Type B pancreatic cell (in vitro differentiated cells): ENCODE data around the gene ARHGAP44. TPM values are rescaled to one million over a fixed set of nuclear protein-coding genes. Genes with fewer than 3 reads are reported as not detected.

ENCODE experiments used
- DNase-seq: peaks from one replicate; pipeline ENCODE4 v3.0.0; 2021; ENCODE audit warnings: mixed read lengths; ENCODE audit not compliant: unreplicated experiment; ENCODE audit errors: extremely low spot score
- H3K27ac Mint-ChIP-seq: 2 replicates; pipeline ENCODE4 v1.8.0; 2021; ENCODE audit warnings: mild to moderate bottlenecking, mixed read lengths
- H3K27me3 Mint-ChIP-seq: 2 replicates; pipeline ENCODE4 v1.8.0; 2021; ENCODE audit warnings: mixed read lengths
- H3K36me3 Mint-ChIP-seq: 2 replicates; pipeline ENCODE4 v1.8.0; 2021; ENCODE audit warnings: mixed read lengths
- H3K4me1 Mint-ChIP-seq: one replicate; pipeline ENCODE4 v1.8.0; 2021; ENCODE audit warnings: mixed read lengths; ENCODE audit not compliant: unreplicated experiment
- H3K4me3 Mint-ChIP-seq: 2 replicates; pipeline ENCODE4 v1.8.0; 2021; ENCODE audit warnings: mild to moderate bottlenecking, mixed read lengths
- H3K9me3 Mint-ChIP-seq: 2 replicates; pipeline ENCODE4 v1.8.0; 2021; ENCODE audit warnings: mixed read lengths
- microRNA-seq: library from miRNA; unstranded; fragments of <30 nt; microRNA quantifications from one replicate; pipeline ENCODE4, GENCODE V29; 2020
- total RNA-seq: library from RNA; stranded (reverse); gene quantifications from 2 replicates; pipeline ENCODE4 v1.2.1, GENCODE V29; 2021; ENCODE audit warnings: low replicate concordance
- TF ChIP-seq, protein P1 (sequence below): fragments of 200-600 bp; sonication (generic); conservative IDR thresholded peaks from 2 replicates; pipeline ENCODE4 v1.5.0; 2021; ENCODE audit warnings: antibody characterized with exemption, mild to moderate bottlenecking

Gene ARHGAP44
- total RNA-seq, 1 donor from 2014 or later = 10.9 TPM

DNA sequence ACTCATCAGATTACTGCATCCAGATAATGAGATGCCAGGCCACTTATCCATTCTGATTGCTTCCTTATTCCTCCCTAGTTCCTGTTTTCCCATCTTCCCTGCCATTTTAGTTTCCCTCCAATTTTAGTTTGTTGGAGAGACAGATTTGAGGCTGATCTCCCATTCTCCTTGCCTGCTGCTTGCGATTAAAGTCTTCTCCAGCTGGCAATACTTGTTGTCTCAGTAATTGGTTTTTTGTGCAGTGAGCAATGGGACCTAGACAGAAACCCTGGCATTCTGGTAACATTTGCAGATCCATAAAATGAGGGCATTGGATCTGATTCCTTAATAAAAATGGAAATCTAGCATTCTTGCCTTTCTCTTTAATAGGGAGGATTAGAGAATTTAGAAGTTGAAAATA is 246.1 kb downstream of the ARHGAP44 start:
- H3K4me1 Mint-ChIP-seq = peaks cover 3% of the 10 kb centered on the region
- no peak overlapping the region for H3K27ac Mint-ChIP-seq
- H3K27me3 Mint-ChIP-seq = peaks cover 5% of the 10 kb centered on the region
- no peaks in the 10 kb centered on the region for H3K36me3 Mint-ChIP-seq
- TF ChIP-seq, protein P1, sequence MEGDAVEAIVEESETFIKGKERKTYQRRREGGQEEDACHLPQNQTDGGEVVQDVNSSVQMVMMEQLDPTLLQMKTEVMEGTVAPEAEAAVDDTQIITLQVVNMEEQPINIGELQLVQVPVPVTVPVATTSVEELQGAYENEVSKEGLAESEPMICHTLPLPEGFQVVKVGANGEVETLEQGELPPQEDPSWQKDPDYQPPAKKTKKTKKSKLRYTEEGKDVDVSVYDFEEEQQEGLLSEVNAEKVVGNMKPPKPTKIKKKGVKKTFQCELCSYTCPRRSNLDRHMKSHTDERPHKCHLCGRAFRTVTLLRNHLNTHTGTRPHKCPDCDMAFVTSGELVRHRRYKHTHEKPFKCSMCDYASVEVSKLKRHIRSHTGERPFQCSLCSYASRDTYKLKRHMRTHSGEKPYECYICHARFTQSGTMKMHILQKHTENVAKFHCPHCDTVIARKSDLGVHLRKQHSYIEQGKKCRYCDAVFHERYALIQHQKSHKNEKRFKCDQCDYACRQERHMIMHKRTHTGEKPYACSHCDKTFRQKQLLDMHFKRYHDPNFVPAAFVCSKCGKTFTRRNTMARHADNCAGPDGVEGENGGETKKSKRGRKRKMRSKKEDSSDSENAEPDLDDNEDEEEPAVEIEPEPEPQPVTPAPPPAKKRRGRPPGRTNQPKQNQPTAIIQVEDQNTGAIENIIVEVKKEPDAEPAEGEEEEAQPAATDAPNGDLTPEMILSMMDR = no peak
- no peak for DNase-seq
- no peaks in the 10 kb centered on the region for H3K9me3 Mint-ChIP-seq
- H3K4me3 Mint-ChIP-seq = no peak overlapping the region

DNA sequence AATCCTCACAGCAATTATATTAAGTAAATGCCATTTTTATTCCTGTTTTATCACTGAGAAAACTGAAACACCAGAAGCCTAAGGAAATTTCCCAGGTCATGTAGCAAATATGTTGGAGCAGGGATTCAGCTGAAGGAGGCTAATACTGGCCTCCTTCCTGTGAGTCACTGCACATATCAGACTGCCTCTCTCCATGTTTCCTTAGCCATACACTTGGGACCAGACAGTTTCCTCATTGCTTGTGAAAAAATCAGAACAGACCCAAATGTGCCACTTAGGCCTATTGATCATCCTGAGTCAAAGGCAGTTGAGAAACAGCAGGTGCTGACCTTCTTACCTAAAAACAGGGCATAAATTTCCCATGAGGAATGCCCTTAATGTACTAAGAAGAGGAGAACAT is 247.5 kb downstream of the ARHGAP44 start:
- no peak overlapping the region for H3K27ac Mint-ChIP-seq
- TF ChIP-seq, protein P1 = no peak
- peaks cover 6% of the 10 kb centered on the region for H3K27me3 Mint-ChIP-seq
- H3K4me3 Mint-ChIP-seq = no peak overlapping the region
- no peak for DNase-seq
- H3K9me3 Mint-ChIP-seq = no peaks in the 10 kb centered on the region
- no peaks in the 10 kb centered on the region for H3K36me3 Mint-ChIP-seq
- H3K4me1 Mint-ChIP-seq = no peaks in the 10 kb centered on the region

DNA sequence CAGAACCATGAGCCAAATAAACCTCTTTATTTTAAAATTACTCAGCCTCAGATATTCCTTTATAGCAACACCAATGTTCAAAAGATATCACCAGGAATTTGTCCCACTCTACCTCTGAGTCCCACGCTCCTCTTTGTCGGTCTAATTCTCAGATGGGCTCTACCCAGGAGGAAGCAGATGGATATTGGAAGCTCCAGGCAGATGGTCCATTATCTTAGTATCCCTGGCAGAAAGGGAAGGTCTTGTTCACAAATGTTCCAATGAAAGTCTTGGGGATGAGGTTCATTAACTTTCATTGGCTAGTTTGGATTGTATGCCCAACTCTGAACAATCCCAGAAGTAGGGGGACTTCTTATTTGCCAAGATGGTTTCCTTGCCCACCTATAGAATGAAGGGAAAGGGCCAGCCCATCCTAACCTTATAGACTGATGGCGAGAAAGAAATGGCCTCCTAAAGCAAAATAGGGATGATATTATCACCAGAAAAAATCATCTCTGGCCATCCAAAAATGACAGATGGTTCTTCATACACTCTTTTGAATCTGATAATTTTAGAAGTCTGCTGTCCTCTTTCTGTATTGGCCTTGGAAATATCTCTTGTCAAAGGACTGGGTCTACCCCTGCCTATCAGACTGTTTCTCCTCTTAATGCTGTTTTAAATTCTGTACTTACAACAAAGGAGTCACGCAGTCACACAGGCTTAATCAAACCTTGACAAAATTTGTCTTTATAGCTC is 249.8 kb downstream of the ARHGAP44 start:
- DNase-seq = no peak
- no peak overlapping the region for H3K4me3 Mint-ChIP-seq
- no peaks in the 10 kb centered on the region for H3K36me3 Mint-ChIP-seq
- H3K27ac Mint-ChIP-seq = no peak overlapping the region
- no peaks in the 10 kb centered on the region for H3K9me3 Mint-ChIP-seq
- TF ChIP-seq, protein P1 = no peak
- H3K27me3 Mint-ChIP-seq = peaks cover 7% of the 10 kb centered on the region
- H3K4me1 Mint-ChIP-seq = peaks cover under 1% of the 10 kb centered on the region

Small RNA genes within 50 kb of the gene (microRNA-seq; reads per million reads assigned to microRNA genes)
- gene MIR1269B = not detected

Other genes with a start within 250 kb of the ARHGAP44 start
- 0.07 and 0.31 TPM in 2 replicates for gene MYOCD, start 123.6 kb upstream of the ARHGAP44 start, total RNA-seq
- 50.2 and 55.8 TPM in 2 replicates for gene ELAC2, start 228.5 kb downstream of the ARHGAP44 start, total RNA-seq